NOMO-1 treated with dmso at 0.1 percent for 144 hours (cell line): ENCODE data around the gene SLC25A21.

ENCODE experiments used
- DNase-seq: peaks from one replicate; lab custom pipeline; 2025; ENCODE audit not compliant: unreplicated experiment; lab: John Stamatoyannopoulos, UW

Gene SLC25A21

DNA sequence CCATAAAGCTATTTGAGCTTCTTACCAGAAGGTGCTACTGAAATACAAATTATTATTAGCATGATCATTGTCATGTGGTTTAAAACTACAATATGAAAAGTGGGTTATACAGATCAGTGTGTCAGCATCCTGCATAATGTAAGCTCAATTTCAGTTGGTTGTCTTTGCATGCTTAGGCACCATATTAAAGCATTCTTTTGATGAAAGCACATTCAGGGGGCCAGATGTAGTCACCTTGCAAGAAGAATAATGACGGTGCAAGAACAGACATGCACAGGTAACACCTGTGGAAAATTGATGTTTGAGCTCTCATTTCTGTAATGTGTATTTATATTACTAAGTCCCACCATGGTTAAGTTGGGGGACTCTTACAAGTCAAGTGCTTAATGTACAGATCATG is 386.9 kb downstream of the SLC25A21 start:
- DNase-seq = no peak

DNA sequence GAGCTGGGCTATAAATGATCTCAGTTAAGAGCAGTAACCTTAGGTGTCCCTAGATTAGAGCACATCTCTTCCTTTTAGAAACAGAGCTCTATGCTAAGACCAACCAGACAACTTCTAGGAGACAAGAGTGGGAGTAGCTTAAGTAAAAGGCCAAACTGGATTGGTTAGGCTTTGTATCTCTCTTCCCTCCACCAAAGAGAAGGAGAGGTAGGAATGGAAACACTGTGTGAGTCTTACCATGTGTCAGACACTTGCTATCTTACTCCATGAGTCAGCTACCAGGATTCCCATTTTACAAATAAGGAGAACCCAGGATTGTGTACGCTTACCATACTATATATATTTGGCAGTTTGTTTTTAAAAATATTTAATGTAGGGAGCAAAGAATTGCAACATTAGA is 387.9 kb downstream of the SLC25A21 start:
- DNase-seq = no peak

DNA sequence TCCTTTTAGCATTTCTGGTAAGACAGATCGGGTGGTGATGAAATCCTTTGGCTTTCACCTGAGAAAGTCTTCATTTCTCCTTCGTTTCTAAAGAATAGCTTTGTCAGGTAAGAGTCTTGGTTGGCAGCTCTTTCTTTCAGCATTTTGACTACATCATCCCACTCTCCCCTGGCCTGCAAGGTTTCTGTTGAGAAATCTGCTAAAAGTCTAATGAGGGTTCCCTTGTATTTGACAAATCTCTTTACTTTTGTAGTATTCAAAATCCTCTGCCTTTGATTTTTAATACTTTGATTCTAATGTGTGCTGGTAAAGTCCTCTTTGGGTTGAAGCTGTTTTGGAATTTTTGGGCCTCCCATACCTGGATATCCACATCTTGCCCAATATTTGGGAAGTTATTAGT is 390.5 kb downstream of the SLC25A21 start:
- no peak for DNase-seq

DNA sequence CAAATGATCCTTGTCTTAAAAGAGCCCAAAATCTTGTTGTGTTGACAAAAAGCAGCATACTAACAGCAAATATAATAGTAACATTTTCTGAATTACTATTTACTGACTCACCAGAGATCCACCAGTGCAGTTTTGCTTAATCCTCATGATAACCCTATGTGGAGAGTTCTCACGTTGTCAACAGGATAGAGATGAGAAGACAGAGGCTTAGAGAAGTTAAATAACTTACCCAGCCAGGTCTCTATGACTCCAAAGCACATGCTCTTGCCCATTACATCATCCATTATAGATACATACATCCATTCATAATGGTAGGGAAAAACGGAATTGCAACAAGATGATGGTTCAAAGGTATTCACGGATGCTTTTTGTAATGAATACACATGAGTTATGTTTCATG is 398.8 kb downstream of the SLC25A21 start:
- DNase-seq = no peak

DNA sequence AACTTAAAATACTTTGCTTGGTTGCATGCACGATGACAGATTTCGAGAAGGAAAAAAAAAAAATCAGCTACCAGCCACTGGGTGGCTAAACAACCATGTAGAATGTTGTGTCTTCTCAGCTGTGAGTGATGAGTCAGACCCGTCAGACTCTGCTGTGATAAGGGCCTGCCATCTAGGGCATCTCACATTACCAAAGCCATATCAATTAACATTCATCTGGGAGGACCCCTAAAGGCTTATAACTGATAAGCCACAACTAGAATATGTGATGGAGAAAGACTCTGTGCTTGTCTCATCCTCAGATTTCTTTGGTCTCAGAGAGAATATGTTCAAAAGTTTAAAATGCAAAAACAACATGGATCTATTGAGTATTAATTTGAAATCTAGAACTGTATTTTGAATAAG is 399.3 kb downstream of the SLC25A21 start:
- DNase-seq = no peak

DNA sequence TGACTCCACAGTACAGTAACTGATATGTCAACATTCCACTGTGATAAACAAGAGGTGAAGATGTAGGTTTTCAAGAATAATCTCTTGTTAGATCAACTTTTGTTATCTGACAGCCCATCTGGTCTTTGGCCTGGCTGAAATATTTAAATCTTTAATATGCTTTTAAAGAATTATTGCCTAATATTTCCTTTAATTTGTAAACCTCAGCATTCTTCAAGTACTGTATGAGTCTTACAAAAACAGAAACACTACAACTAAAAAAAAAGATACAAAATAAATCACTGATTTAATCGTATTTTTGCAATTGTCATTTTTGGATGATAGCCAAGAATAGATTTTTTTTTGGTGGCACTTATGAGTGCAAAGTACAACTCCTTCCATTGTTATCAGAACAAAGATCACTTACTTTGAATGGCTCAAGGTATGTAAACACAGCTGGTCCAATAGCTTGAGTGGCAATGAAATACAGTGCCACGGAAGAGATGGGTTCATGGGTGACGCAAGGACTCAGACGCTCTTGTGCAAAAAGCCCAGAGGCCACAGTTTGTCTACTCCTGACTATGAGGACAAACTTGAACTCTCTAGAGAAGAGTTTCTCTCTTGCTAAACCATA is 401.3 kb downstream of the SLC25A21 start:
- DNase-seq = no peak

DNA sequence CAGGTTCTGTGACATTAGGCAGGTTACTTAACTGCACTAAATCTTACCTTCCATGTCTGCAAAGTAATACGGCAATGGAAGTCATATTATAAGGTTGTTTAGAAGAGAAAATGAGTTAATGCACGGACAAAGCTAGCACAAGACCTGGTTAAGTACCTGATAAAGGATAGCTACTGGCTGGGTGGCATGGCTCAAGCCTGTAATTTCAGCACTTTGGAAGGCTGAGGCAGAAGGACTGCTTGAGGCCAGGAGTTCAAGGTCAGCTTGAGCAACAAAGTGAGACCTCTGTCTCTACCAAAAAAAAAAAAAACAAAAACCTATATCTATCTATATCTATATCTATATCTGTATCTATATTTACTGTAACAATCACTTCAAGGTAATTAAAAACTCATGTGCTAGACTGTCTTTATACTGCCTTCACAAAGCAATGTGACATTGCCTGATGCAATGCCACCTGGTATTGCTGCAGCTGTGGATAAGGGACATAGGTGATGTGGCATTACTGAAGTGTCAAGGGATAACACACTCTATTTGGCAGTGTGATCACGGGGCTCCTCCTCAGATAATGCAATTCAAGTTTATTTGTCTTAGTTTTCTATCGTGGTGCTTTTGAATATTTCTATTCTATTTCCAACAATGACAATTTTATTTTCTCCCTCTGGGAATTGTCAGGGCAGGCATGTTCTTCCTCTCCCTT is 403.6 kb downstream of the SLC25A21 start:
- DNase-seq = no peak

DNA sequence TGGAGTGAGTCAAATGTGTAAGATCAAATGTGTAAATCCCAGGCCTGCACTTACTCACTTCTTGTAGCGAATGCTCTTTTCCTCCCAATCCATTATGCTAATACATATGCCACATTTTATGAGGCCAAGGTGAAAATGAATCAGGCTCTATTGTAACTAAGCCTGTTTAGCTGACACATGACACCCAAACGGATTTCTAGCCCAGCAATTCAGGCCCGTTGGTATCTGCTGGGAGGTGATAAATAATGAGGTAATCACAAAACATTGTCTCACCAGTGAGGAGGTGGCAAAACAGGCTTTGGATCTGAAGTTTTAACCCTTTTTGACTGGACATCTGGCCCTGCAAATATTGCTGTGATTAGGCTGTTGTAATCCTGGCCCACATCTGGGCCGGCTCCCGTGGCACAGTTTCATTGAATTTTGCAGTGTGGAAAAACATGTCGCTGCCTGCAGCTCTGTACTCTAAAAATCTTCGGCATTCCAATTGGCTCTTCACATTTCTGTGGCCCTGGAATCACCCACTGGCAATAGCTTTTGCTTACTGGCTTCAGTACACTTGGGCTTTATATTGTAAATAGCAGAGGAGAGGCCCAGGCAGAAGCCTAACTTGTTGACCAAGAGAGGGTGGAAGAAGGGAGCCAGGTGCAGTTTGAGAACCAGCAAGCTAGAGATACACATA is 404.7 kb downstream of the SLC25A21 start:
- no peak for DNase-seq

DNA sequence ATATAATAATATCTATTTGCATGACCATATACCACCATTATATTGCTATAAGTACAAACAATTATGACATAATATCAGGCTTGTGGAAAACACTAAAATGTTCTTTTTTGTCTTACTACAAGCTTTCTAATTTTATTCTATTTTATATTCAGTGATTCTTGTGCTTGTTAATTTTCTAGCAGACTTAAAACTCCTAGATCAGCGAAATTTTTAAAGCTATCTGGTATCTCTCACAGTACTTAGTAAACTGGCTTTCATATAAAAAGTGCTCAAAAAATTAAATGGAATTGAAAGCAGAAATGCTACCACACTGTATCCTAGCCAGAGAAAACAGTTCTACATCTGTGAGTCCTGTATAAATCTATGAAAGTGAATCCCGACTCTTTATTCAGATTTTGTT is 405.4 kb downstream of the SLC25A21 start:
- no peak for DNase-seq

DNA sequence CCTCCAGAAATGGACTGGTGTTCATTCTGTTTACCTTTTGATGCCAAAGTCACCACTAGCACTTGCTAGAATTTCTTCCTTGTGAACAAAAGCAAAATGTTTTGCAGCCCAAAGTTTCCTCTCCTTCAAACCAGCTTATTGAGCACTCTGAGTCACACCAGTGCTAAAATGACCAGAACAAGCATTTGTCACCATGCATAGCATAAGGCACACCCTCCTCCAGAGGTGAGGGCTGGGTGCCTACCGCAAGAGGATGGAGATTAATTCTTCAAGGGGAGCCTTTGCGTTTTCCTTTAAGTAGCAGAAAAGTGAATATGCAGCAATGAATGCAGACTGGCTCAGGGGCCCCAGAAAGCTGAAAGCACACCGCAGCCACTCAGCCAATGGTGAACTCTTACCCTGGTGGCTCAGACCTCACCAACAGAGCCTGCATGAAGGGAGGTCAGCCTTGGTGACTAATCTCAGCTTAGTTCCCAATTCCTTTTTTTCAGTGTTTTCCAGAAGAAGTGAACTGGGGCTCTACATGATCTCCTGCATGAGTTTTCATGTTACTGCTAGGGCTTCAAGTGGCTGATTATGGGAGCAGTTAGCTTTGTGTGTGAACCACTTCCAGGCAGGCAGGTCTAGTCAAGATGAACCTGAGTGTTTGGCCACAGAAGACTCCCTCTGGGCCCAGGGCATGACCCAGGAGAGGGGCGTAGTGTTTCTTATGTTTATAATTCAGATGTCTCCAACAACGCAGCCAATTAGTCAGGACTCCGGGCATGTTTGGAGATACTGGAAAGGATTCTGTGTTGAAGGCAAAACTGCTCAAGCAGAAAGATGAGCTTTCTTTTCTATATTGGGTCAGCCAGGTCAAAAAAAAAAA is 414.4 kb downstream of the SLC25A21 start:
- no peak for DNase-seq

DNA sequence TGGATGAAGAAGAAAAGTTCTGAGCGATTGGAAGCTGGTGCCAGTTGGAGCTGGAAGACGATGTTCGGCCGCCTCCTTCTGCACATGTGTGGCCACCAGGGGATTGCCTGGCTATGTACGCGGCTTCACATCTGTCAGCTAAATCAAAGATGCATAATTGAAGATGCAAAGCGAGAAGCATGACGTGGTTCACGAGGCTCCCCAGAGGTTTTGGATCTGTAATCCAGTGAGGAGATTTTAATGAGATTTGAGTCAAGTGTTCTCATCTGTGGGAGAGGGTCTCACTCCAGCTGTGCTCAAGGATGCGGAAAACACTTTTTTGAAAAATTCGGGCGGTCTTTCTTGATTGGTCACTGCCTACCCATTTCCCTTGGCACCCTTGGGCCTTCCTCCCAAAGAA is 416.2 kb downstream of the SLC25A21 start:
- no peak for DNase-seq

DNA sequence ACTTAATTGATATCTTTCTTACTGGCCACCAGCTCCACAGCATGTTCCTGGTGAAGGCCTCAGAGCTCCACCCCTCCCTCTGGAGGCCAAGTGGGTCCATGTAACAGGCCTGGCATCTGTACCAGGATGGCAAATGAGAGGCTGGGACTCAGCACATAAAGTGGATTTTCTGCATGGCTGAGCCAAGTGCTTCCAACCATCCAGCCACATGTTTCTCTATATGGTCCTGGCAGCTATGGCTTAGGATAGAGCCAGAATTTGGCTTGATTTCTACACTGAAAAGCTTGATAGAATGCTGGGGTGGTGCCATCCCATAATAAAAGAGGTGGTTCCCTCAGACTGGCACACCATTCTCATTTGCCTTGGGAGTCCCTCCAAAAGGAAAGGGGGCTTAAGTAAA is 416.6 kb downstream of the SLC25A21 start:
- no peak for DNase-seq

DNA sequence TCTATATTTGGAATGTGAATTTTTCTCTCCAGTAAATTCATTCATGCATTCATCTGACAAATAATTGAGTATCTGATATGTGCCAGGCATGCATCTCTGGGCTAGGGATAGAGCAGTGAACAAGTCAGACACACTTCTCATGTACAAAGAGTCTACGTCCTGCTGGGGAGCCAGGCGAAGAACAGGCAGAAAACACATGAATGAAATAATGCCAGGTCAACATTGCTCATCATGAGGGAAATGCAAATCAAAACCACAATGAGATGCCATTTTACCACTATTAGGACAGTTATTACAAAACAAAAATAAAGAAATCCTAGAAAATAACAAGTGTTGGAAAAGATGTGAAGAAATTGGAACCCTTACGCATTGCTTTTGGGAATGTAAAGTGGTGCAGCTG is 420.5 kb downstream of the SLC25A21 start:
- DNase-seq = no peak

DNA sequence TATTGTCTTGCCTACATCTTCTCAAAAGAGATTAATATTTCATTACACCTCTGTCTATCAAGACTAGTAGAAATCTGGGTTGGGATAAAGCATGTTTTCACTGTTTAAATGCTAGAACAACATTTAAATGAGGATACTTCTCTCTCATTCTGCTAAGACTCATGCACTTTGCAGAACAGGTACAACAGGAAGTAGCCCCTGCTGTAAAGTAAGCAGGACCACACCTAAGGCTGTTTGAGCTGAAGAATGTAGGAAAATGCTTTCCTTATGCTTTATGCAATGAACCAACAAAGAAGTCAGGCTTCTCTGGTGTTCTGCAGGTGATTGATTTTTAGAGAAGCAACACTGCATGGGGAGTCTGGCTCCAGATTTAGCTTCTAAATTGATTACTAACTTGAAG is 421.3 kb downstream of the SLC25A21 start:
- no peak for DNase-seq

DNA sequence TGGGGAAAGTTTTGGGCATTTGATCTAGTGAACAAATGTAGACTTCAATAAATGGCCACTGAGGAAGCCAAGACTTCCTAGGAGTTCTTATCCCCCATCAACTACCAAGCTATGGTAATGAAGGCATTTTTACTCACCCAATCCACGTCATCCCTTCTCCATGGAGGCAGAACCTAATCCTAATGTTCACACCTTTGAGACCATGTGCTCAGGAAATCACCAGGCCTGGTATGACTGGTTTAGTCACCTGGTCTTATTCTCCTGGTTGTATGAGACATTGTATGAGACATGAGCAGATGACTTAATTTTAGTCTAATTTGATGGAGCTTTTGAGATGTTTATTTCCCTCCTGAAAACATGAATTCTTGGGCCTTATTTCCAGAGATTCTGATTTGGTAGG is 422.2 kb downstream of the SLC25A21 start:
- no peak for DNase-seq

DNA sequence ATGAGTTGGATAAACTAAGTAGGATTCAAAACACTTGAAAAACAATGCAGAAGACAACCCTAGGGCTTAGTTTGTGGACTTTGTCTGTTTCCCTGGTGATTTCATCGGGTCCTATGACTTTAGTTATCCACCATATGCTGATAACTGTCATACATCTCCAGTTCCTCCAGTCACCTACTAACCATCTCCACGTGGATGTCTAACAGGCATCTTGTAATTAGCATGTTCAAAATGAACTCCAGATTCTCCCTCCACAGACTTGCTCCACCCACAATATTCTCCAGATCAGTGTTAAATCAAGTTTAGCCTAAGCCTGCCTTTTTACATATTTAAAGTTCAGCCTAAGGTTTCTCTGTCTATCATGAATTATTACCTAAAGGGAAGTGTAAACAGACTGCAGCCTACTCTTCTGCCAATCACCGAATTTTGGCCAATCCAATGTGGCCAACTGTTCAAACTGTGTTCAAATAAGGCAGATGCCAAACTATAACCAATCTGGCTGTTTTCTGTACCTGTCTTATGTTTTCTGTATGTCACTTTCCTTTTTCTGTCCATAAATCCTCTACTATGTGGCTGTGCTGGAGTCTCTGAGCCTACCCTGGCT is 423.7 kb downstream of the SLC25A21 start:
- no peak for DNase-seq

DNA sequence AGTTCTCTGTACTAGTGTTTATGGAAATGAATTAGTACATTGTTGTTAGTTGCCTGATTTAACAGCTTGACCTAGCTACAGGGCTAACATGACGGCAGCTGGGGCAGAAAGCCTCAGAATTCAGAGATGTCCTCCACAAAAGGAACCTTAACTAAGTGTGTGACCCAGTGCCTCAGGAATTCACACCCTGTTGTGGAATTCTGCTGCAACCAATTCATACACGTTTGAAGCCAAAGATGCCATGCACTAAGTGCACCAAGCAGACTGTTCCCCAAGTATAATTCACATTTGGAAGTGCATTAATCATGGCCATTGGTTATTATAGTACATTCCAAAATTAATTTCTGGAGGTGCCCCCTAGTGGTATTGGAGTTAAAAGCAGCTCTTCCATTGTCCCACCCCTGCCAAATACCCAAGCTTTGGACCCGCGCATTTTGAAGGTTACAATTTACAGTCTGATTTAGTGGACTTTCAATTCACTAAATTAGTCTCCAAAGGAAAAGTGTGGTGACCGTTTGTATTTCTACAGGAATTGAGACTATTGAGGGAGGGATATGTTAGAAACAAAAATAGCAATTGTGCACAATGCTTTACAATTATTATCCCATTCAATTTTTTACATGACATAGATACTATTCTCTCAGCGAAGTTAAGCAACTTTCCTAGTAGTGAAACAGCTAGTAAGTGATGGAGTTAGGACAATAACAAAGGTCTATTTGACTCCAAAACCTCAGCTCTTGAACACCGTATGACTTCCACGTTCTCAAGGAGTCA is 424.8 kb downstream of the SLC25A21 start:
- no peak for DNase-seq

DNA sequence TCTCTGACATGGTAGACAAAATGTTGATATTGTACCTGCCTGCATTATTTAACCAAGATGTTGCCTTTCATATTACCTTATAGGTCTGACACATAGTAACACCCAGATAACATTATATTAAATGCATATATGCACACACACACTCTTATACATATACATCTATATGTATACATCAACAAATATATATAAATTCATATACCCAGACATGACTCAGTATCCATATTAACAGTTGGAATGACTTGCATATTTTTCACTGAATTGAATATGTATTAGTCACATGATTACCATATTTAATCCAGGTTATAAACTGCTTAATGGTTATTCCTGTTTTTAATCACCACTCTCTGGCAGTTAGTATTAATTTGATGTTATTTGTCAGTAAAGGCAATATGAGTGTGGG is 425.5 kb downstream of the SLC25A21 start:
- DNase-seq = no peak

DNA sequence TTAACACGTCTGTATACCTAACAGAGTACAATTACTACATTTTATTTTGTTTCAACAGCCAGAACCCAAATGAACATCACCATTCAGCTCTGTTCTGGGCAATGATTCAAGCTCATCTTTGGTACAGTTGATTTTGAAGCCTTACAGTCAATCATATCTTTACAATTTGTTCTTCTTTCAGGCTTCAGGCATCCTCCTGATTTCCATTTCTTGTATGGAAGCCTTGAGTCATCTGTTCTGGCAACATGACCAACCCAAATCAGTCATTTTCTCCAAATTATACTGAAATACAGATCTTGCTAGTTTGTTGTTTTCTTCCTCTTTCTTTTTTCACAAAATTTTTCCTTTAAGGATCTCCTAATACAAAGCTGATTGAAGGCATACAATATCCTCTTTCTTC is 430.5 kb downstream of the SLC25A21 start:
- DNase-seq = no peak

DNA sequence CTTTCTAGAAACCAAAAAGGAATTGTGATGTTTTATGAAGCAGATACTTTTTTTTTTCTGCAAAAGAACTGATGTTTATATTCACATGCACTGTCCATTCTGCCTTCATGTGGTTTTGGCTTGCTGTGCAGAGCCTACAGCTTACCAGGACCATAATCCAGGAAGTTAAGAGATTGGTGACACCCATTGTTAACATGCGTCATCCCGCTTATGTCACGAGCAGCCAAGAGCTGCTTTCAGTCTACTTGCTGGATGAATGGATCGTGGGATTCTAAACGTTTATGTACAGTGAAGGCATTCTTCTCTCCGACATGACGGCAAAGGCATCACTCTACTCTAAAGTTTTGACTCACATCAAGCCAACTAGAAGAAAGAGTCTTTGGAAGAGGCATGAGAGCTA is 434.1 kb downstream of the SLC25A21 start:
- DNase-seq = no peak
